HG02885 (cell line): Measurements from ENCODE around the gene EFL1.
A peak's percentile ranks its signal among the peaks of the same experiment; 100 is the strongest.
"Not testable (repeated sequence)": the region's sequence is repeated elsewhere in the genome, so short reads cannot be mapped to it uniquely, and the experiment has no call there.

Source experiments
- ATAC-seq: cut with Tn5 transposase; IDR thresholded peaks from one replicate; pipeline ENCODE4 v1.9.1; 2021; ENCODE audit warnings: mild to moderate bottlenecking; ENCODE audit not compliant: unreplicated experiment, poor library complexity

EFL1 gene

GRCh38 chr15:82282386-82282785 is 19.9 kb upstream of the EFL1 start:
- not testable (repeated sequence) for ATAC-seq

- not testable (repeated sequence) for ATAC-seq
These were observed 18.7 kb upstream of the EFL1 start for GRCh38 chr15:82281276-82281675.

- no peak for ATAC-seq
These were observed 12.9 kb upstream of the EFL1 start for GRCh38 chr15:82275410-82275809.

- no peak for ATAC-seq
These were observed 9.6 kb upstream of the EFL1 start for GRCh38 chr15:82272154-82272553.

GRCh38 chr15:82268454-82268853 is 5.9 kb upstream of the EFL1 start:
- not testable (repeated sequence) for ATAC-seq

GRCh38 chr15:82267137-82267536 is 4.6 kb upstream of the EFL1 start:
- ATAC-seq: not testable (repeated sequence)

- ATAC-seq: no peak
These were observed 816 bp upstream of the EFL1 start for GRCh38 chr15:82263350-82263749.

- peak; percentile 22 for ATAC-seq
These were observed 740 bp downstream of the EFL1 start for GRCh38 chr15:82261566-82262421.

GRCh38 chr15:82248261-82248660 is 14.3 kb downstream of the EFL1 start:
- ATAC-seq: not testable (repeated sequence)

- not testable (repeated sequence) for ATAC-seq
These were observed 16.6 kb downstream of the EFL1 start for GRCh38 chr15:82245956-82246355.

GRCh38 chr15:82243644-82244043 is 18.9 kb downstream of the EFL1 start:
- ATAC-seq: not testable (repeated sequence)

GRCh38 chr15:82241836-82242499 is 20.6 kb downstream of the EFL1 start:
- not testable (repeated sequence) for ATAC-seq

- no peak for ATAC-seq
These were observed 22.7 kb downstream of the EFL1 start for GRCh38 chr15:82239685-82240391.

GRCh38 chr15:82237944-82238534 is 24.5 kb downstream of the EFL1 start:
- ATAC-seq: not testable (repeated sequence)

GRCh38 chr15:82231842-82232241 is 30.7 kb downstream of the EFL1 start:
- ATAC-seq: no peak

- no peak for ATAC-seq
These were observed 31.3 kb downstream of the EFL1 start for GRCh38 chr15:82231233-82231632.

- no peak for ATAC-seq
These were observed 33.8 kb downstream of the EFL1 start for GRCh38 chr15:82228750-82229149.

- ATAC-seq: not testable (repeated sequence)
These were observed 41.0 kb downstream of the EFL1 start for GRCh38 chr15:82221535-82221934.

GRCh38 chr15:82216092-82216491 is 46.4 kb downstream of the EFL1 start:
- not testable (repeated sequence) for ATAC-seq

- not testable (repeated sequence) for ATAC-seq
These were observed 50.3 kb downstream of the EFL1 start for GRCh38 chr15:82212201-82212600.
